B cell (primary cell): ENCODE measurements around the gene MT1G. TPM values are rescaled to one million over a fixed set of nuclear protein-coding genes. Genes with fewer than 3 reads are reported as not detected.
A peak's percentile ranks its signal among the peaks of the same experiment; 100 is the strongest.

Experiments used
- ATAC-seq: fragments of 200-7000 bp; cut with Tn5 transposase; one replicate; pipeline ENCODE4 v1.10.0; 2021; ENCODE audit warnings: low read depth, mild to moderate bottlenecking, moderate number of reproducible peaks, moderate library complexity
- CTCF ChIA-PET: fragments of 350-600 bp; sonication (Branson Sonifier 250); formaldehyde crosslinking; loops from one replicate; lab custom pipeline; 2021; ENCODE audit warnings: antibody characterized with exemption, inconsistent platforms; lab: Charles Lee
- POLR2A ChIA-PET: fragments of 350-600 bp; sonication (Branson Sonifier 250); formaldehyde crosslinking; loops from one replicate; lab custom pipeline; 2021; ENCODE audit warnings: antibody characterized with exemption; lab: Charles Lee
- DNase-seq: peaks from one replicate; pipeline ENCODE4 v3.0.0; 2013
- H2AFZ ChIP-seq: 2 replicates; pipeline ENCODE4 v1.6.1; 2012; ENCODE audit warnings: mild to moderate bottlenecking, low read depth, low read length; ENCODE audit not compliant: insufficient read depth, poor library complexity, severe bottlenecking
- H3K27ac ChIP-seq, 2 donors: 1 replicate in 1 of 2; 2 replicates in 1 of 2; pipeline ENCODE4 v1.5.1; 2012 to 2013; ENCODE audit warnings: low read length in 2 of 2, mild to moderate bottlenecking in 2 of 2, moderate library complexity in 1 of 2
- H3K27me3 ChIP-seq, 4 experiments: fragments of 200-600 bp in 1 of 4; sonication (generic) in 1 of 4; replicated peaks in 1 of 4; 1 replicate in 2 of 4; 2 replicates in 2 of 4; pipeline versions ENCODE4 v1.6.1 to v1.7.0; 2013 to 2016; ENCODE audit warnings: low read length in 3 of 4, mild to moderate bottlenecking in 2 of 4, mixed read lengths in 1 of 4, moderate library complexity in 1 of 4; ENCODE audit not compliant: insufficient read depth in 4 of 4, control insufficient read depth in 3 of 4; ENCODE audit errors: control extremely low read depth in 1 of 4
- H3K36me3 ChIP-seq, 2 experiments: replicated peaks in 1 of 2; 1 replicate in 1 of 2; 2 replicates in 1 of 2; pipeline versions ENCODE4 v1.6.1 to v1.7.1; 2013; ENCODE audit warnings: low read length in 1 of 2; ENCODE audit not compliant: insufficient read depth in 2 of 2, control insufficient read depth in 1 of 2; ENCODE audit errors: control extremely low read depth in 1 of 2, extremely low read depth in 1 of 2
- H3K4me1 ChIP-seq, 2 donors: fragments of 200-600 bp in 1 of 2; sonication (generic) in 1 of 2; 1 replicate in 1 of 2; 2 replicates in 1 of 2; pipeline versions ENCODE4 v1.5.1 to v1.6.1; 2013 to 2017; ENCODE audit warnings: low read length in 2 of 2; ENCODE audit not compliant: control insufficient read depth in 2 of 2, insufficient read depth in 2 of 2
- H3K4me2 ChIP-seq: replicated peaks from 2 replicates; pipeline ENCODE3; 2012; ENCODE audit warnings: mild to moderate bottlenecking, low read depth, low read length; ENCODE audit not compliant: poor library complexity, severe bottlenecking
- H3K4me3 ChIP-seq, 5 experiments: fragments of 200-600 bp in 1 of 5; sonication (generic) in 1 of 5; 1 replicate in 3 of 5; 2 replicates in 2 of 5; pipeline versions ENCODE4 v1.5.1 to v1.7.0; 2011 to 2016; ENCODE audit warnings: low read length in 4 of 5, mild to moderate bottlenecking in 4 of 5, low read depth in 2 of 5, control low read depth in 1 of 5, moderate library complexity in 1 of 5; ENCODE audit not compliant: insufficient read depth in 1 of 5; ENCODE audit errors: control extremely low read depth in 1 of 5, extremely low read depth in 1 of 5
- H3K79me2 ChIP-seq: fragments of 200-600 bp; sonication (generic); one replicate; pipeline ENCODE4 v1.6.0; 2016; ENCODE audit warnings: low read length; ENCODE audit not compliant: control insufficient read depth, insufficient read depth
- H3K9ac ChIP-seq: fragments of 200-600 bp; sonication (generic); 2 replicates; pipeline ENCODE4 v1.6.1; 2017; ENCODE audit warnings: mild to moderate bottlenecking, low read length, moderate library complexity
- H3K9me3 ChIP-seq, 3 donors: one replicate each; pipeline versions ENCODE4 v1.6.1 to v1.7.1; 2013; ENCODE audit warnings: low read length in 2 of 3; ENCODE audit not compliant: control insufficient read depth in 2 of 3, insufficient read depth in 1 of 3; ENCODE audit errors: control extremely low read depth in 1 of 3
- H4K20me1 ChIP-seq: 2 replicates; pipeline ENCODE4 v1.6.0; 2012; ENCODE audit warnings: mild to moderate bottlenecking, low read length; ENCODE audit not compliant: insufficient read depth, control insufficient read depth, poor library complexity, severe bottlenecking
- H3K27ac Mint-ChIP-seq: one replicate; pipeline ENCODE4 v1.8.0; 2021; ENCODE audit warnings: mixed read lengths
- H3K27me3 Mint-ChIP-seq: one replicate; pipeline ENCODE4 v1.8.0; 2021; ENCODE audit warnings: mixed read lengths
- H3K4me1 Mint-ChIP-seq: one replicate; pipeline ENCODE4 v1.8.0; 2021; ENCODE audit warnings: mixed read lengths
- H3K4me3 Mint-ChIP-seq: one replicate; pipeline ENCODE4 v1.8.0; 2021; ENCODE audit warnings: mixed read lengths
- H3K9me3 Mint-ChIP-seq: one replicate; pipeline ENCODE4 v1.8.0; 2022; ENCODE audit warnings: mixed read lengths; ENCODE audit not compliant: insufficient read depth
- EZH2 ChIP-seq: IDR thresholded peaks from 2 replicates; pipeline ENCODE4 v1.6.1; 2012; ENCODE audit warnings: borderline replicate concordance, low read depth, mild to moderate bottlenecking, moderate library complexity, low read length; ENCODE audit not compliant: insufficient read depth, poor library complexity, severe bottlenecking
- WGBS: methylation state at CpG from one replicate; pipeline ENCODE4 v1.1.5; 2013; ENCODE audit warnings: missing lambda C conversion rate; ENCODE audit not compliant: insufficient coverage; 5-methylcytosine and 5-hydroxymethylcytosine counted together
- intact Hi-C: fragments of 100-400 bp; cut with micrococcal nuclease; formaldehyde crosslinking; loops from one replicate; pipeline ENCODE4 v1.10.0; 2022
- polyA plus RNA-seq: library from polyadenylated mRNA; depleted of rRNA; stranded (reverse); fragments of >200 nt; gene quantifications from 2 replicates; pipeline ENCODE4 v1.2.3, GENCODE V29; 2012
- total RNA-seq, 2 donors: library from RNA; stranded (reverse); fragments of 120-200 nt in 1 of 2; gene quantifications; 1 replicate in 1 of 2; 2 replicates in 1 of 2; pipeline versions ENCODE4 v1.2.3 to v1.2.4, GENCODE V29; 2013 to 2022
- TF ChIP-seq, protein P1 (sequence below): fragments of 200-600 bp; IDR thresholded peaks from one replicate; pipeline ENCODE4 v1.8.0; 2022; ENCODE audit warnings: antibody characterized with exemption, mild to moderate bottlenecking

MT1G gene
- total and polyA plus RNA-seq, 2 donors (not counting 1 experiment from before 2014, with no cell fraction given): not detected

DNA sequence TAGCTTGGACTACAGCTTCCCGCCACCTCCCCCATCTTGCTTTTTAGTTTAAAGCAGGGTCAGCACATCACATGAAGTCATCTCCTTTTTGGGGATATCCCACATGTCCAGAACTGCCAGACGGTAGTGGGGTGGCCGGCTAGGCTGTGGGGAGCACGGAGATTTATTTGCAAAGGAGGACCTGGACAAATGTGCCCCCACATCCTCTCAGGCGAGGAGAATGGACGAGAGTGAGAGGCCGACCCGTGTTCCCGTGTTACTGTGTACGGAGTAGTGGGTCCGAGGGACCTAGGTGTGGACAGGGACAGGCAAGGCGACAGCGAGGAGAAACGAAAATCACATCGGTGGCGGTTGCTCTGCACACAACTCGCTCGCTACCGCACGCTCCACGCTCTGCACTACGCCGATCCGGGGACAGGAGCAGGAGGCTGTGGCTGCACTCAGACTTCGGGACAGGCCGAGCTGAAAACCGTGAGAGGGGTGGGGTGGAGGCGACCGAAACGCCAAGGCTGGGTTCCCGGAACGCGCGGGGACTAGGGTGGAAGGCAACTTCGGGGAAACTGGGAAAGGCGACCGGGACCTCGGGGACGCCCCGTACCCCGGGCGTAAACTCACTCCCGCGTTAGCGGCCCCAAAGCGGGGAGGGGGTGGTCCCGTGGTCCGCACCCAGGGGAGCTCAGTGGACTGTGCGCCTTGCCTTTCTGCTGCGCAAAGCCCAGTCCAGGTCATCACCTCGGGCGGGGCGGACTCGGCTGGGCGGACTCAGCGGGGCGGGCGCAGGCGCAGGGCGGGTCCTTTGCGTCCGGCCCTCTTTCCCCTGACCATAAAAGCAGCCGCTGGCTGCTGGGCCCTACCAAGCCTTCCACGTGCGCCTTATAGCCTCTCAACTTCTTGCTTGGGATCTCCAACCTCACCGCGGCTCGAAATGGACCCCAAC, 29.8 kb downstream of the MT1G start, which contains the start of gene MT1A:
MT1A (plus strand) TSS at position 853 of the 937 bp plus-strand sequence; CDS start at position 926, 73 bp downstream.
- no peak for ATAC-seq
- H3K9me3 ChIP-seq: peaks cover 0 to 4% (median 0%) of the 10 kb centered on the region in 3 donors
- no peak within 1 kb of the TSS for H3K9ac ChIP-seq
- ChIA-PET CTCF (interaction anchor here (0.7 kb wide), 1 partner anchor 15 kb away, joined by 3 read pairs; no protein-coding TSS in a partner anchor), POLR2A (no interaction called here)
- peak; percentile 29 for DNase-seq
- no peaks in the 10 kb centered on the region for H3K79me2 ChIP-seq
- TF ChIP-seq EZH2: no peak
- TF ChIP-seq, protein P1, sequence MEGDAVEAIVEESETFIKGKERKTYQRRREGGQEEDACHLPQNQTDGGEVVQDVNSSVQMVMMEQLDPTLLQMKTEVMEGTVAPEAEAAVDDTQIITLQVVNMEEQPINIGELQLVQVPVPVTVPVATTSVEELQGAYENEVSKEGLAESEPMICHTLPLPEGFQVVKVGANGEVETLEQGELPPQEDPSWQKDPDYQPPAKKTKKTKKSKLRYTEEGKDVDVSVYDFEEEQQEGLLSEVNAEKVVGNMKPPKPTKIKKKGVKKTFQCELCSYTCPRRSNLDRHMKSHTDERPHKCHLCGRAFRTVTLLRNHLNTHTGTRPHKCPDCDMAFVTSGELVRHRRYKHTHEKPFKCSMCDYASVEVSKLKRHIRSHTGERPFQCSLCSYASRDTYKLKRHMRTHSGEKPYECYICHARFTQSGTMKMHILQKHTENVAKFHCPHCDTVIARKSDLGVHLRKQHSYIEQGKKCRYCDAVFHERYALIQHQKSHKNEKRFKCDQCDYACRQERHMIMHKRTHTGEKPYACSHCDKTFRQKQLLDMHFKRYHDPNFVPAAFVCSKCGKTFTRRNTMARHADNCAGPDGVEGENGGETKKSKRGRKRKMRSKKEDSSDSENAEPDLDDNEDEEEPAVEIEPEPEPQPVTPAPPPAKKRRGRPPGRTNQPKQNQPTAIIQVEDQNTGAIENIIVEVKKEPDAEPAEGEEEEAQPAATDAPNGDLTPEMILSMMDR: no peak
- H3K27ac ChIP-seq: no peak within 1 kb of the TSS
- H2AFZ ChIP-seq: peak within 1 kb of the TSS; percentile 28
- H3K27me3 Mint-ChIP-seq: peaks cover 78% of the 10 kb centered on the region
- peaks cover 17 to 31% of the 10 kb centered on the region in 2 donors for H3K4me1 ChIP-seq
- H3K4me2 ChIP-seq: peak within 1 kb of the TSS; percentile 46
- 8% methylated on average over 65 of the region's 68 CpGs for WGBS
- no peak within 1 kb of the TSS for H3K4me3 ChIP-seq
- no peaks in the 10 kb centered on the region for H3K36me3 ChIP-seq
- H3K4me1 Mint-ChIP-seq: peaks cover 24% of the 10 kb centered on the region
- H3K4me3 Mint-ChIP-seq: peak within 1 kb of the TSS; percentile 63
- no peaks in the 10 kb centered on the region for H4K20me1 ChIP-seq
- H3K9me3 Mint-ChIP-seq: no peaks in the 10 kb centered on the region
- peaks cover 0 to 73% (median 36%) of the 10 kb centered on the region in 4 experiments for H3K27me3 ChIP-seq
- intact Hi-C loops: loop anchor here (10.0 kb wide), 1 partner anchor 47 kb away; the partner anchor contains the start of gene MT1X
- no peak within 1 kb of the TSS for H3K27ac Mint-ChIP-seq
